ENCODE results near the gene MAP4K4.
"Not testable (repeated sequence)": the region's sequence is repeated elsewhere in the genome, so short reads cannot be mapped to it uniquely, and the experiment has no call there.

MAP4K4 gene

DNA sequence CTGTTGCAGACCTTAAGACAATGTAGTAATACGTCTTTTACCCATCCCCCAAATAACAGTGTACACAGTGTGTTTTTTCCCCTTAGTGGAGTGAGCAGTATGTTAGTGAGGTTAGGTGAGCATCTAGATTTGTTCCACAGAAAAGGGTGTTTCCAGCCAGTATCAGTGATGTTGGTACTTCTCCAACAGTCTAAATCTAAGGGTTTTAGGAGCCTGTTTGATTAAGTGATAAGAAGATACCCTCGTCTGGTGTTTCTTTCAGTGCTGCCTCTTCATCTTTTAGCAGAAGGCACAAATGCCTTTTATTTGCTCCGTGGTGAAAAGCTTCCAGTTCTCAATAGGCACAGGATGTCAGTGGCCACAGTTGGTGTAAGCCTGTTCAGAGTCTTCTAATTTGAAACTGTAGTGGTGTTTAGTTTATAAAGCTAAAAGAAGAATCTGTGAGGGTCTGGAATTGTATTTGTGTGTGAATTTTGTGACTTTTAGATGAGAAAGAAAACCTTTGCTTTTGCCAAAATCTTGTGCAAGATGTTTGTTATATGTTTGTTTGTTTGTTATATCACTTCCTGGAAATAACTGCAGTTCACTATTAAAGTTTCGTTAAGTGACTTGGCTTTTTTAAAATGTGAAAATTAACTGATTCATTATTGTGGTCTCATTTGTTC is 71.2 kb downstream of the MAP4K4 start:
- no peak for DNase-seq (ENCODE audit: low read depth)

GRCh38 chr2:101769726-101770125 is 72.2 kb downstream of the MAP4K4 start:
- DNase-seq (ENCODE audit: low read depth) = not testable (repeated sequence)

DNA sequence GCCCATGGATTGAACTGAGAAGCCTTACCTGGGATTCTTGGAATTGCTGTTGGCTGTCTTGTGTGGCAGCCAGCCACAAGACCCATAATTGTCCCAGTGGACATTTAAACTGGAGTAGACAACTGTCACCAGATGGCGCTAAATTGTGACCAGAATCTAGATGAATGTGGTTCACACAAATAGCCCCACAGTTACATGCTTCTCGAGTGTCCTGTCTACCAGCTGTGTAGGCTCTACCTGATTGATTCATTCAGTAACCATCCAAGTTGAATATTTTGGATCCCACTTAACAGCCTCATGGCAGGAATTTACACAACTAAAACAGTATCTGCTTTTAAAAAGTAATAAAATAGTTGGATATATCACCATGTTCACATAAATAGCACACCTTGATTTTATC is 73.2 kb downstream of the MAP4K4 start:
- no peak for DNase-seq (ENCODE audit: low read depth)

GRCh38 chr2:101771227-101771902 is 73.9 kb downstream of the MAP4K4 start:
- DNase-seq (ENCODE audit: low read depth) = no peak

DNA sequence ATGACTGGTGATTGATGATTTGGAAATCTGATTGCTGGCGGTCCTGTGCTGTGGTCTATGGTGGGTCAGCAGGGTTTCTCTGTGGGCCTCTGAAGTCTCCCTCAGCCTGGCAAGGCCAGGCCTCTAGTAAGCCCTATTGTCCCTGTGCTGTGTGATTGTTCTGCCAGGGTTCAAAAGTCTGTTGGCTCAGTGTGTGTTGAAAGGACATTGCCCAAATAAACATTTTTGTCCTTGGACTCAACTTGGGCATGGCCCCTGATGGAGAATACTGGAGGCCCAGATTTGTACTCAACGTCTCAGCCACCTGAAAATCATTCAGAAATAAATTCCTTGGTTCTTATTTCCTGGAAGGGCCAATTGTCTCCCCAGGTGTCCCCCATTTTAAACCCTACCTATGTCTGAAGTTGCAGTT is 74.4 kb downstream of the MAP4K4 start:
- DNase-seq (ENCODE audit: low read depth) = no peak

DNA sequence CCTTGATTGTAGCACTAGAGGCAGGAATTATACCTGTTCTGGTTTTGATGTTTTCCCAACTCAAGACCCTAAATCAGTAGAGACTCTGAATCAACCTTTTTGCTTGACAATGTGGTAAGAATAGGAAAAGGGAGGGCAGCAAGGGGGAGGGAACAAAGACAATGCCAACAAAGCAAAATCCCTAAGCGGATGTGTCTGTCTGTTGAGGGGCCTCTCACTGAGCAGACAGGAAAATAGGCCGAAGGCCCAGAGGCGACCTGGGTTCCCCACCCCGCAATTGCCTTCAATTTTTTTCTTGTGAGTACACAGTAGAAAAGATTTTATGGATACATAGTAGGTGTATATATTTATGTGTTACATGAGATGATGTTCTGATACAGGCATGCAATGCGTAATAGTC is 75.6 kb downstream of the MAP4K4 start:
- no peak for DNase-seq (ENCODE audit: low read depth)

DNA sequence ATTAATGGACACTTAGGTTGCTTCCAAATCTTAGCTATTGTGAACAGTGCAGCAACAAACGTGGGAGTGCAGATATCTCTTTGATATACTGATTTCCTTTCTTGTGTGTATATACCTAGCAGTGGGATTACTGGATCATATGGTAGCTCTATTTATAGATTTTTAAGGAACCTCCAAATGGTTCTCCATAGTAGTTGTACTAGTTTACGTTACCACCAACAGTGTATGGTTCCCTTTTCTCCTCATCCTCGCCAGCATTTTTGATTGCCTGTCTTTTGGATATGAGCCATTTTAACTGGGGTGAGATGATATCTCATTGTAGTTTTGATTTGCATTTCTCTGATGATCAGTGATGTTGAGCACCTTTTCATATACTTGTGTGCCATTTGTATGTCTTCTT is 76.5 kb downstream of the MAP4K4 start:
- DNase-seq (ENCODE audit: low read depth) = not testable (repeated sequence)

DNA sequence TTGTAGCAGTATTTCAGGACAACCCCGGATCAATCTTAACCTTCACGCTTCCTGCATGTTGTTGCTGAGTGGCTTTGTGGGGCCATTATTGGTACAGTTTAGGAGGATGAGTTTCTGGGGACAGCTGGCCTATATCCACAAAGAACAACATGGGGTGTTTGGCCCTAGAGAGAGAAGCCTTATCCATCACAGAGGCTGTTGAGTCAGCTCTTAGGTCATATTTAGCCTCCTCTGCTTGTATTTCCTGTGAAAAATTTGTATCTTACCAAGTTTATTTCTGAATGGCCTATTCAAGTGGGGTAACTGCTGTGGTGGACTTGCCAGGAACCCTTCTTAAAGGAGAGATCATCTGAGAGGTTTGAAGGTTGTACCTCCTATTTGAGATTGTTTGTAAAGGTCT is 77.6 kb downstream of the MAP4K4 start:
- DNase-seq (ENCODE audit: low read depth) = no peak

GRCh38 chr2:101775636-101776035 is 78.1 kb downstream of the MAP4K4 start:
- DNase-seq (ENCODE audit: low read depth) = no peak

- DNase-seq (ENCODE audit: low read depth) = no peak
Observed at GRCh38 chr2:101776172-101777043, 78.9 kb downstream of the MAP4K4 start.

DNA sequence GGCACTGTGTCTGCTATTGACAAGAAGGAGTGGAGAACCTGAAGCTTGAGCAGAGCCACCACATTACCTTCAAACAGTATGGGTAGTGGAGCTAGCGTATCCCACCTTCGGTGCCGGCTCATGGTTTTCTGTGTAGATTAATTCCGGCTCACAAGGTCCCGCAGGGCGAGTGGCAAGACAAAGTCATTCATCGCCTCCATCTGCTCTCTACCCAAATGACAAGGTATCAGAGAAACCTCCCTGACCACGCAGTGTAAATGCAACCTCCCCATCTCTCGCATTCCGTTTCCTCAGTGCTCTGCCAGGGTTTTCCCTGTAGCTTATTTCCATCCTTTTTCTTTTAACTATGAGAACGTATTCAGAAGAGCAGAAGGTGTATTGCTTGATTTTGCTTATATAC is 79.8 kb downstream of the MAP4K4 start:
- DNase-seq (ENCODE audit: low read depth) = no peak

DNA sequence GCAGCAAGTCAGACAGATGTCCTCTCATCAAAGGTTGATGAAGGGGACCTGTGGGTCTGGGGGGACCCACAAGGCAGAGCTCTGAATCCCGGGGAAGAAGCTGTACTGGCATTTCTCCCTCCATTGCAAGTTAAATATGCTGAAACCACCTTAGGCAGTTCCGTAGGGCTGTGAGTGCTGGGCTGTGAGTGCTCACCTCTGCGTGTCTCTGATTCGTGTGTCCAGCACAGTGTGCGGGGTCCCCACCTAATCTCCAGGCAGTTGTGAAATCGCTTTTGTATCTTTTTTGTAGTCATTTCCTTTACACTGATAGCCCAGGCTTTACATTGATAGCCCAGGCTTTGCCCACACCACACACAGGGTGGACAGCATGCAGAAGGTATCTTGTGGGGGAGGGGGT is 80.6 kb downstream of the MAP4K4 start:
- no peak for DNase-seq (ENCODE audit: low read depth)

- no peak for DNase-seq (ENCODE audit: low read depth)
Observed at GRCh38 chr2:101779190-101779589, 81.7 kb downstream of the MAP4K4 start.

- DNase-seq (ENCODE audit: low read depth) = no peak
Observed at GRCh38 chr2:101779656-101780055, 82.1 kb downstream of the MAP4K4 start.

- DNase-seq (ENCODE audit: low read depth) = no peak
Observed at GRCh38 chr2:101781326-101781725, 83.8 kb downstream of the MAP4K4 start.

- DNase-seq (ENCODE audit: low read depth) = no peak
Observed at GRCh38 chr2:101781791-101782426, 84.4 kb downstream of the MAP4K4 start.

- DNase-seq (ENCODE audit: low read depth) = no peak
Observed at GRCh38 chr2:101782427-101782792, 84.9 kb downstream of the MAP4K4 start.

- DNase-seq (ENCODE audit: low read depth) = no peak
Observed at GRCh38 chr2:101787097-101787496, 89.6 kb downstream of the MAP4K4 start.

GRCh38 chr2:101788565-101788964 is 91.1 kb downstream of the MAP4K4 start:
- no peak for DNase-seq (ENCODE audit: low read depth)

DNA sequence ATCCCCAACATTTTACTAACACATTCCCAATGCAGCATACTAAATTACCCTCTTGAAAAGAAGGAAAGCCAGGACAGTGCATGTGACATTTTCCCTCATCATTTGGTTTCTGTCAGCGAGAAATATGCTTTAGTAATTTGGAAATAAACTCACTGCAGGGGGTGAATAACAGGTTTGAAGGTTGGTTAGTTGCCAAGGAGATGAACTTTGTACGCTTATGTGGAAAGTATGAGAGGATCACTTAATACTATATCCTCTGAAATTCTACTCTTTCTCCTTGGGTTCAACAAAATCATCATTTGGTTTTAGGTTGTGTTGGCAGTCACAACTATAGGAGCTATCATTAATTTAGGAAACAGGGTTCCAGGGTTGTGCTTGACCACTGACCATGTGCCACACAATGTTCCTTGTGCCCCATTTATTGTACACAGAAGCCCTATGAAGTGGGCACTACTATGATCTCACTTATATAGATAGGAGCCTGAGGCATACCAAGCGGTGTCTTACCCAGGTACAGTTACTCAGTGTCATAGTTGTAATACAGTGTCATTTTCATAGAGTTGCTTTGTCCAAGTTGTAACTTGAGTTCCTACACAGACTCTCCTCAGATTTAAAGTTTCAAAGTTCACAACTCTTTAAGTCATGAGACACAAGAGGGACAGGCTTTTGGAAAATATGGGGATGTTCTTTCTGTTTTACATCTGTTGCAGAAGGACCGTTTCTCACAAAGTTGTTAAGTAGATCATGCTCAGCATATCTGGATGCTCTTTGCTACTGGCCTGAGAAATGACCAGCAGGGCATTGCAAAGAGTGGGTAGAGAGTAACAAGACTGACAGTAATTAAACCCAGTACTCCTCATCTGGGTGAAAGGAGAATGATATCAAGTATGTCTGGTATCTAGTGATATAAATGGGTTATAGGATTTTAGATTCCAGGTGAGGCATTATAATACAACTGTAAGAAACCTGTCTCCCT is 91.8 kb downstream of the MAP4K4 start:
- no peak for DNase-seq (ENCODE audit: low read depth)

DNA sequence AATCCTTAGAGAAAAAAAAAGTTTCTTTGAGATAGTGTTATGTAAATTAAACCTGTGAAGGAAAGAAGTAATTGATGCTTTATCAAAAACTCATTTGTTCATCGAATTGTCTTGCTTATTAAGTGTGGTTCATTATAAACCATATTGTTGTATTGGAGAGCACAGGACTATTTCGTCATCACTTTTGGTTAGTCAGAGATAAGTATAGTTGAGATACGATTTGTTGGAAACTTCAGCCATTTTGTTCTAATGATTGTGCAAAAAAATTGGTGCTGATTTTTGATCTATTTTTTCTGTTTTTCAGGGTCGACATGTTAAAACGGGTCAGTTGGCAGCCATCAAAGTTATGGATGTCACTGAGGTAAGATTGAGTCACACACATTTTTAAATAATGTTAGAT is 92.9 kb downstream of the MAP4K4 start:
- no peak for DNase-seq (ENCODE audit: low read depth)

All from stimulated activated CD8-positive, alpha-beta memory T cell treated with anti-CD3 and anti-CD28 coated beads, Interleukin-7, amount 100 ng/mL, for 24 hours (primary cell).